CD4-positive, alpha-beta T cell treated with Interleukin-4 for 4 hours (primary cell): Measurements from ENCODE around the gene BRI3.

Experiments
- DNase-seq: peaks from one replicate; pipeline ENCODE4 v3.0.0-alpha.2; 2020

BRI3 gene

DNA sequence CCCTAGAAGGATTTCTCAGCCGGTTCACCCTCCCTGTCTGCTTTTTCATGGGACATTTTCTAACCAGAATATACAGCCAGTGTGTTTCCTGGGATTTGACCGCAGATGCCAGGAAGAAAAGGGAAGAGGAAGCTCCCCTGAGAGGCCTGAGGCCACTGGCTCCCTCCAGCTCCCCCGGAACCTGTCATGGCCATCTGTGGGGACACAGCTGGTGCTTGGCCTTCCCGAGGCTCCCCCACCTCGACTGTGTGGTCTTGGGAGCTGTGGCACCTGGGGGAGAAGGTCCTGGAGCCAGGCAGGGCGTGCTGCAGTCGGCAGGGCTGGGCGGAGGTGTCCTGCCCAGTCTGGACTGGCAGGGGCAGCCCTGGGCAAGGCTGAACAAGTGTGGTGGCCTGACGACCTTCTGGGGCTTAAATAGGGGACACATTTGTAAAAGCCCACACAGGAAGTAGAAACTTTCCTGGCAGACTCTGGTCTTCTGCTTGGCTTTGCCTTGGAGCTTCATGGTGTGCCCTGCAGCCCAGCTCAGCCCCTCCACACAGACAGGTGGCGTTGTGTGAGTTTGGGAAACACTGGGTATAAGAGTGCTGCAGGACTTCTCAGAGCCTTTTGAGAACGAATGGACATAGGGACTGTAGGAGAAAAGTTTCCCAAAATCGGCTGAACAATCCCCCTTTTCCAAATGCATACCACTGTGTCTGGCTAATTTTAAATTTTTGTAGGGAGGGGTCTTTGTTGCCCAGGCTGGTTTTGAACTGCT lies 6.8 kb downstream of the BRI3 start:
- no peak for DNase-seq

DNA sequence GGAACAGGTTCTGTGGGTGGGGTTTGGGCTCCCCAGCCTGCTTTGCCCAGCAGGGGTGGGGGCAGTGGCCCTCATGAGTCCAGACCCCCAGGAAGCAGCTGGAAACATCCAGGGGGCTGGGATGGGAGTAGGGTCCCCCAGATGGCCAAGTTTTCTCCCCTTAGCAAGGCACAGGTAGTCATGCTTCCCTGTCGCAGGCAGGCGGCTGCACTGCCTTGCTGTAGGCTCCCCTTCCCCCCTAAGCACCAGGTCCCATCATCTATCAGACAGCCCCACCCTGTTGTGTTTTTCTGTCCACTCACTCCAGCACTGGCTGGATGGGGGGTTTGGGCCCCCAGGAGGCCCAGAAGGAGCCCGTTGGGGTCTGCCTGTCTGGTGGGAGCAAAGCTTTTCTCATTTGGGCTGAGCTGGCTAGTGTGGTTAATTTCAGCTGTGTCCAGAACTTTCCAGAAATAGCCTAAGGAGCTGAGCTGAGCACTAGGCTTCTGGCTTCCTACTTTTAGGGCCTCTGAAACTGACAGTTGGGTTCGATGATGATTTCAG lies 7.9 kb downstream of the BRI3 start:
- no peak for DNase-seq

DNA sequence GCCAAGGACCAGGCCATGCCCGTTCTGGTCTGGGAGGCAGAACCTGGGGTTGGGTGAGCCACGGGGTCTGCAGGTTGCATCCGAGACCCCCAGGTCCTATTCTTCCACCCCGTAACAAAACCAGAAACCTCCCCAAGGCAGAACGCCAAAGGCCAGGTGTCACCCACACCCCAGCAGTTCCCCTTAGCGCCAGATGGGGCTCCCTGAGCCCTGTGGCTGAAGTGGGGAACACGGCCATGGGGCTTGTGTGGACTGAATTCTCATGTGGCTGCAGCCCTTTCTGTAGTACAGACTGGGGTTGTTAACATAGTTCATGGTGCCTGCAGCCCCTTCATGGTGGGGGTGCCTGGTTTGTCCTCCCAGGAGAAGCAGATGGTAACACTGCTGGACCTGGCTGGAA lies 10.2 kb downstream of the BRI3 start:
- DNase-seq: no peak

DNA sequence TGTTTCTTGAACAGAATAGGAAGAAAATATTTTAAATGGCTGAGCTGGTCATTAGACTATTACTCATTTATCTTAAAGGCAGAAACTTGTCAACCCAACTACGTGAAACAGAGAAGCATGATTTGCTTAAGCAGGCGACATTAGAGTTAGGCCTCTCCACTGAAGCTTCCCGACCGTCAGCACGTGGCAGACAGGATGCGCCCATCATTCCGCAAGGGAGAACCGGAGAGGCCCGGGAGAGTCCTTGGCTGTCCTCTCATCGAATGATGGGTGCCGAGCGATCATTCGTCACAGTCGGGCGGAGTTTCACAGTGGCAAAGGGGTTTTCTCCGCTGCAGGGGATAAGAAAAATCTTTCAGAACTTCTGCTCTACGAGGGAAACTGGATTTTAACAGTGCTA lies 11.8 kb downstream of the BRI3 start:
- no peak for DNase-seq

DNA sequence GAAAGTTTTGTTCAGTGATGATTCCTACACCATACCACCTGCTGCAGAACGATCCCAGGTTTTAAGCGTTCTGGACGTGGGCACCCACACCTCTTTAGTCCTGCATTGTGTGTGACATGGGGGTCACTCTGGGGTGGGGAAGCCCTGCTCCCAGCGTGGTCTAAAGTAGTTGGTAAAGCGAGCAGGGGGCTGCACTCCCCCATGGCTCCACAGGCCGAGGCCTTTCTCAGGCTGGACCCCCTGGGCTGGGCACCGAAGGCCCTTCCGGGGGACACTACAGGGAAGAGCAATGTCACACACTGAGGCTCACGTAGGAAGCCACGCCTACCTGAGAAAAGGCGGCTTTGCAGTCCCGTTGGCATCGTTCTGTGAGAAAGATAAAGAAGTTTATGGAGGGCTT lies 12.3 kb downstream of the BRI3 start:
- DNase-seq: no peak

DNA sequence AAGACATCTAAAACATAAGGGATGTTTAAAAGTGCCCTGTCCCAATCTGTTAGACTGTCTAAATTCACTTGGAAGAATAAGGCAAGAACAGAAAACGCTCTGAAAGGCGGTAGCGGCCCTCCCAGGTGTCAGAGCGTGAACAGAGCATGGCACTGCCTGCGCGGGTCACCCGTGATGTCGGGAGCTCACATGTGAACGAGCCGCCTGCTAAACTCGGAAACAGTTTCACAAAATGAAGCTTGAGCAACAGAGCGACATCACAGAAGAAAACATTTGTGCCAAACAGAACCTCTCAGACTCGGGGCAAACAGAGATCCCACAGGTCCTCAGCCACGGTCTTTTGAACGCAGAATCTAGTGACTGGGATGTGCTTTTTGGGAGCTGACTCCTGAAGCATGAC lies 12.8 kb downstream of the BRI3 start:
- no peak for DNase-seq

DNA sequence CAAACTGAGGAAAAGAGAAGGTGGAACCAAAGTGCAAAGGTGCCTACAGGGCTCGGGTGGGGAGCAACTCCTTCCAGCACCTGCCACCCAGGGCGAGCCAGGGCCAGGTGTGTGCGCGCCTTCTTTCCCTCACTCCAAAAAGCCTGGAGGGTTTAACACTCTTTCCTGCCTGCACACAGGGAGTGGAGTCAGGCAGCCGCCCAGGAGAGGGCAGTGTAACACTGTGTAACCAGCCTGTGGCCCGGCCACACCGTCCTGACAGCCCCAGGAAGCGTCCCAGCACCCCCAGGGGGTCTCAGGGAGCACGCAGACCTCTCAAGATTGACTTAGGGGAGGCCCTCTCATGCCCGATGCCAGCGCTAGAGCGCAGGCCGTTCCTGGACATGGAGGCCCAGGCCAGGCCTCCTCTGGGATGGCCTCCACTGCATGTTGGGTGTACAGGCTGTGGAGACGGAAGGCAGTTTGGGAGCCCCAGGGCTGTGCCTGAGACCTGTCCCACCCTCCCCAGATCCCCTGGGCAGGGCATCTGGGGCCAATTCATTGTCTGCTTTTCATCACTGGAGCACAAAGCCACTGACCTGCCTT lies 13.4 kb downstream of the BRI3 start:
- no peak for DNase-seq

DNA sequence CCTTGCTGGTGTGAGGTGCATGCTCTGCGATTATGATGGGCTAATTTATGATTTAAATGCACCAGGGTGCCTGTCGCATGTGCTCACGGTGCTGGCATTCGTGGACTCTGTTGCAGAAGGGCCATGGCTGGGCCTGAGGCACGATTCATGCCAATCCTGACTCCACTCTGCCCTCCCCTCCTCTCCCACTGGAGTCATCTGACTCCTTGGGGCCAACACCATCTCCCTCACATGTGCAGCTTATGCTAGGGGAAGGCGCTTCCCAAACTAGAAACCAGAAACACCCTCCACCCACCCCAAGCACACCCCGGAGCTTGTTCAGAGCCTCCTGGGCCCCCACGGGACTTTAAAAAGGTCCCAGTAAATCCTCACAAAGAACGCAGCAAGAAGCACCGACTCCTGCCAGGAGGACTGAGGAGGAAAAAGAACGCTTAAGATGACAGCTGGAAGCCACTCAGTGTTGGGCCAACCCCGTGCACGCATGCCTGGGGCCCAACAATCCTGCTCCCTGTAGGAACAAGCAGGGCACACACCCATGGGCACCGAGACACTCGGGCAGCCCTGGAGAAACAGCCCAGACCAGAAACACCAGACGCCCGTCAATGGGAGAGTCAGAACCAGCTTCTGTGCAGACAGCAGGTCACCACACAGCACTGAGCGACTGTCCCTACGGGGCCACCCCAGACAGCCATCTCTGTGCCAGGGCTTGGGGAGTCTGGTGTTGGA lies 14.1 kb downstream of the BRI3 start:
- no peak for DNase-seq

DNA sequence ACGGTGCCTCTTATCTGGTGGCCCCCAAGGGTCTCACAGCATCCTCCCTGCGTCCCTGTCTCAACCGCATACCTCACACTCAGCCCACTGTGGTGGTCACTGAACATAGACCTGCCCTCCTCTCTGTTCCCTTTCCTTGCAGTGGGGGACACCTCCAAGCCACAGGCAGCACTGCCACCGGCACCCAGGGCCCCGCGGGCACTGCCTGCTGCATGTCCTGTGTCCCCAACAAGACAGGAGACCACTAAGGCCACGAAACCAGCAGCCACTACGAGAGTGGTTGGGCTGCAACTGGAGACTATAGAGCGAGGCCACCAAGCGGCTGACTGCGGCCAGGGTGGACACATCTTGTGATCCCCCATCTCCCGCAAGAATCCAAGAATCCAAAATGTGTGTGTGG lies 15.3 kb downstream of the BRI3 start:
- no peak for DNase-seq

DNA sequence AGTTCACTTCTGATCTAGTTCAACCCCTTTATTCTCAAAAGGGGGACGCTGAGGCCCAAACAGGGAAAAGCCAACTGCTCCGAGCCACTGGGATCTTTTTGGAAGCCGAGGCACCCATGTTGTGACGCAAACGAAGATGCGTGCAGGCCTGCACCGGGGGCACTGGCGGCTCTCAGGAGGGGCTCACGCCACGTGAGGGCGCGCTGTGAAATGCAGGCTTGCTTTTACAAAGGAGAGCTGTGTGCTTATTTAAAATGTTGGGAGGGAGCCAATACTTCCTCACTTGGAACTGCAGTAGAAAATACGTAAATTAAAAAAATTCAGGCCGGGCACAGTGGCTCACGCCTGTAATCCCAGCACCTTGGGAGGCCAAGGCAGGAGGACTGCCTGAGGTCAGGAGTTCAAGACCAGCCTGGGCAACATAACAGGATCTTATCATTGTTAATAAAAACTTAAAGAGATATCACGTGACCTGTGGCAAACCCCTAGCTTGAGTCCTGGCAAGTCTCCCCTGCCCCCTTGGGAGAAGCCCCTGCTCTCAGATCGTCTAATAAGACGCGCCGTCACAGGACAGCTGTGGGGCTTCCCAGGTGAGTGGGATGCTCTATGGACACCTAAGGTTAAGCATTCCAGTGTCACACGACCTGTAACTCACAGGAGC lies 16.3 kb downstream of the BRI3 start:
- DNase-seq: no peak

DNA sequence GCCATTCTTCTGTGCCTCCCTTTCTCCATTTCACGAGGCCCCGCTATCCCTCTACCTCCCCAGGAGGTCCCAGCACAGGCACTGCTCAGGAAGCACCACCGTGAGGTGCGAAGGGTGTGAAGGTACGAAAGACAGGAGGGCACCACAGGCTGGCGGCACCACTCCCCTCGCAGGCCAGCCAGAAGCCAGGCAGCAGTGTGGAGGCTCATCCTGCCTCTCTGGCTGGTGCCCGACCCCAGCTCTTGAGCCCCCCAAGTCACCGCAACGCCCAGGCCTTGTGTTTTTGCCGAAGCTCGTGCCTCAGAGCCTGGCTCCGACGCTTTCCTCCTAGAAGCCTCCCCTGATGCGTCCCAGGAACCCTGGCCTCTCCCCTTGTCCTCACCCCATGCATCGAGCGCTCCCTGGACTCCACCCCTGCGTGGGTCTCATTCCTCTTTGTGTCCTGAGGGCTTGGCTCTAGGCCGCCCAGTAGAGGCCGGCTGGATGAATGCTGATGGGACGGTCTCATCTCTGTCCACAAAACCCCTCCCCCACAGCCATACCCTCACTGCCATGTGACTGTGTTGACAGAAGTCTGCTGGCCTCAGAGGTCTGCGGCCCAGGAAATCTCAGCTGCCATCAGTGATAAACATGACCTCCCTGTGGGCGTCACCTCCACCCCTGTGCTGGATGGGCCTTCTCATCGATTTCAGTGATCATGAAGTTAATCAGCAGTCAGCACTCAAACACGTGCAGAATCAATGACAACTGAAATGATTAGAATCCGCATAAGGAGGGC lies 19.3 kb downstream of the BRI3 start:
- no peak for DNase-seq

DNA sequence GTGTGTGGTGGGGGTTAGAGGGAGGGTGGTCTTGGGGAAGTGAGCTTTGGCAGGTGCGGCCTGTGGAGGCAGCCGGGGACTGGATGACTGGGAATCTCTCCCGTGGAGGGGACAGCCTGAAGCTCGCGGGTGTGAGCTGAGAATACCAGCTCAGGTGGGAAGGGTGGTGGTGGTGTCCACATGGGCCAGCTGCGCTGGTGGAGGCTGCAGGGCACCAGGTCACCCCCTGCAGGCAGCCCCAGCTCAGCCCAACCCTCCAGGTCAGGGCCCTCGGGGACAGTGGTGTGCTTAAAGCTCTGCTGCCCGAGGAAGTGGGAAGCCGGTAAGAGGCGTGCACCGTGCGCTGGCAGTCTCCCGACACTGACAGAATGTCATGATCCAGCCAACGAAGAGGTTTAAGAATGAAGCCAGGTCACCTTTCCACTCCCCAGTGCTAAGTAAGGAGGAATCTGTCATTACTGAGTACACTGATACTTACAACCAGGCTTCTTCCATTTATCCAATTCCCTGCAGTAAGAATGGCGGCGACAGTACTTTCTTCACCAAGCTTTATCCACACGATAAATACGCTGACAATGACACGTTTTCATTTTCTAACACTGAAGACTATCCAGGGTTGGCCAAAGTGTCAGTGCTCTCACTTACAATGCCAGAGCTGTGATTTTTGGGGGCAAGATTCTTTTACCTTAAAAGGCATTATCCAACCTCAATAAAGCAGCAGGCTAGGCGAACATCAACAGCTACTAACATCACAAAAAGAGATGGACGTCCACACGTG lies 20.4 kb downstream of the BRI3 start:
- no peak for DNase-seq

DNA sequence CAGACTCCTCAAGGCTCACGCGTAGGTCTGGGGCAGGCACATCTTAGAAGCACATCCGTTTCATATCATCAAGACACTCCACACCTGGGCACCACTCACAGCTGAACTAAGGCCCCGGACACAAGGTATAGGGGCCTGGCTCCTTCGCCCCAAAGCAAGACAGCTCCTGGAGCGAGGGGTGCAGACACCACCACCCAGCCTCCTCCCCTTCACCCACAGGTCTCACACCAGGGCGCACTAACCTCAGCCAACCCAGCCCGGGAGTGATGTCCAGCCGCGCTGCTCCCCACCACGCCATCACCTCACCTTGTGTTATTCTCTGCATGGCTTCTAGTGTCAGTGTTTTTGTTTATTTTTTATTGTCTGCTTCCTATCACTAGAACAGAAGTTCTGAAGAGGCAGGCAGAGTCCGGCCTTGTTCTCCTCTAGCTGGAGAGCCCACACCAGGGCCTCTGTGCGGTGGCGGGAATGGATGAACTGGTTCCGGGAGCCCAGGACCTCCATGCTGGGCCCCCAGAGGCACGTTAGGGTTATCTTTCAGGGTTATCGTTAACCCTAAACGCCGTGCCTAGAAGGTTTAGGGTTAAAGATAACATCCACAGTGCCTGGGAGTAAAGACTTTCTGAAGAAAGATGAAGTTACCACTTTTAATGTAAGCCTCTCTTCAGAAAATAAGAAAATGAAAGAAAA lies 21.8 kb downstream of the BRI3 start:
- DNase-seq: no peak

DNA sequence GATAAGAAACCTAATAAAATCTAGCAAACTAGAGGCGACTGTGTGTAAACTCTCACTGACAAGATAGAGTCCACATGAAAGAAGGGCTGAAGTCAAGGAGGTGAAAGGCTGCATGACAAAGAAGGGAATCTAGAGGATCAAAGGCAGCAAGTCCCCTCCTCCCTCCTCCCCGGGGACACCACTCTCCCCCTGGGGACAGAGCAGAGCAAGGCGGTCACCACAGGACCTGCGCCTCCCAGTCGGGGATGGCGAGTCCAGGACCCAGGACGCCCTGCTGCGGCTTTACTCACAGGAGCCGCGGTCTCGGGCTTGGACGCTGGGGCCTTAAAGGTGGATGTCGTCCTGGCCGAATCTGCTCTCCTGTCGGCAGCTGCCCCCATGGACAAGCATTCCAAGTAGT lies 22.4 kb downstream of the BRI3 start:
- no peak for DNase-seq

DNA sequence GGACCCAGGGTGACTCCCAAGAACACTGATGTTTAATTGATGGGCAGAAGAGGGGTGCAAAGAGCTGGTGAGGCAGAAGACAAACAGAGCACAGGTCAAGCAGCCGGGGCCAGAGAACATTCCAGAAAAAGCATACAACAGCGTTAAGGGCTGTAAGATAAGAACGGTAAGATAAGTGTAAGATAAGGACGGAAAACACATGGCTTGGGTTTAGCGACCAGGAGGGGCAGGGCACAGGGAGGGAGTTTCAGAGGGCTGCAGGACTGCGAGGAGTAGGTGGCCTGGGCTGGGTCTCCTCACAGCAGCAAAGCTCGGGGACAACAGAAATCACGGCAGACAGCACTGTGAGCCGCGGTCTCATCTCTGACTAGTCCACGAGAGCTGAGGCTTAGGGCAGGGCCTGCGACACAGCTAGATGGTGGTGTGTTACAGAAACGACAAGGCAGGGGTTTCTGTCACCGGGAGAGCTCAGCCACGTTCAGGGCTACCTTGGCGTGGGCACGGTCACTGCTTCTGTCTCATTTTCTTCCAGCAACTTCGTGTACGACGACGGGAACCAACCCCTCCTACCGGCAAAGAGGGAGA lies 24.6 kb downstream of the BRI3 start:
- DNase-seq: no peak

DNA sequence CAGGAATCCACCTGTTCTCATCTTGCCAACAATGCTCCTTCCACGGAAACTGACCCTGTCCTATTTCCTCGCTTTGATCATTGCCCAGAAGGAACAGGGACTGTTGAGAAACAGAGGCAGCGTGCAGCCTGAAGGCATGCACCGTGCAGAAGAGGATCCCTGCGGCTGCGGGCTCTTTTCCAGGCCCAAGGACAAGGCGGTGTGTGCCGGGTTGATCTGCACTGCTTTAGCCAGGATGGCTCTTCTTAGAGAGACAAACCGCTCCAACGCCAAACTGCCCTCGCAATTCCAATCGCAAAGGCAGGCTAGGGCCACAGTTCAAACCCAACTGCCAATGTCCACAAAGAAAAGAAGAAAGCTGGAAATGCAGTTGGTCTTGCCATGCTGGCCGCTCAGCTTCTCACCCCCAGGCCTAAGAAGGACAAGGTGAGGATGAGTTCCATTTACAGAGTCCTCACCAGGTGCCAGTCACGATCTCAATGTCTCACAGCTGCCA lies 26.5 kb downstream of the BRI3 start:
- DNase-seq: no peak

DNA sequence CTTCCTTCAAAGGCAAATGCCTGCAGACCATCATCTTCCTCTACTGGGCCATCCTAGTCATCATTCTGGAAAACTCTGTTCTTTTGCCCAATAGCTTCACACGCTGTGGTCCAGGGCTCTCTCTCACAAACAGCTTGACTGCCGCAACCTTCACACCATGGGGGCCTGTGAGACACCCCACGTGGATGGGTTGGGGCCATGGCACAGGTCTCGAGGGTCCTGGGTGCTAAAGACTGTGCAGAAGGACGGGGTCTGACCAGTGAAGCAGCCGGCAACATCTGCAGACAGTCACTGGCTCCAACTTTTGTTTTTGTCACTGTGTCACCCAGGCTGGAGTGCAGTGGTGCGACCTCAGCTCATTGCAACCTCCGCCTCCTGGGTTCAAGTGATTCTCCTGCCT lies 28.1 kb downstream of the BRI3 start:
- no peak for DNase-seq

DNA sequence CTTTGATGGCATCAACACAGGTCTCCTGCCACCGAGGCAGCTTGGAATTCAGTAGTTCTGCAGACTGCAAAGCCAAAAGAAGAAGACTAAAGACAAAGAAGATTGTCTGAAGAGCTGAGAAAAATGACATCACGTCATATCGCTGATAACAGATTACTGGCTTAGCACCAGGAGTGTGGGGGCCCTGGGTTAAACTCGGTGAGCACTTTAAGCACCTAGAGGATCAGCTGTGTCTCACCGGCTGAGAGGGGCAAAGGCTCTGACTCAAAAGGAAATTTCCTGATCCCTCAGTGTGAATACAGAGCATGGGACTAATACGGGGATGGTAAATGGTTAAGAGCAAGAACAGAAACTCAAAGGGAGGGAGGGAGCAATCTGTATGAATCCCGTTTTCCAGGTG lies 30.7 kb downstream of the BRI3 start:
- no peak for DNase-seq

DNA sequence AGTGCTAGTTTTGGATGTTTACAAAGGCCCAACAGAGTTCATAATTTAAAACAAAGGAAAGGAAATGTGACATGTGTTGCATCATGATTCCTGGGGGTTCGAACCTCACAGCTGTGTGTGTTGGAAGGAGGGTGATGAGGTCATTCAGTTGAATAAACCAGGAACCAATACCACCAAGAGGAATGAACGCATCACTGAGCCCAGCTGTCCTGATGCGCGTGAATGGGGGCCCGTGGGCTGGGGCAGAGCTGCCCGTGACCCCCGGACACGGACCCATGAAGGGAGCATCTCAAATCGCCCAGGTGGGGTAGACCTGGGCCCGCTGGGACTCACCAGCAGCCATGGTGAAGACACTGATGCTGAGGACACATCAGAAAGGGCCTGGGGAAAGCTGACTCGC lies 33.0 kb downstream of the BRI3 start:
- no peak for DNase-seq

DNA sequence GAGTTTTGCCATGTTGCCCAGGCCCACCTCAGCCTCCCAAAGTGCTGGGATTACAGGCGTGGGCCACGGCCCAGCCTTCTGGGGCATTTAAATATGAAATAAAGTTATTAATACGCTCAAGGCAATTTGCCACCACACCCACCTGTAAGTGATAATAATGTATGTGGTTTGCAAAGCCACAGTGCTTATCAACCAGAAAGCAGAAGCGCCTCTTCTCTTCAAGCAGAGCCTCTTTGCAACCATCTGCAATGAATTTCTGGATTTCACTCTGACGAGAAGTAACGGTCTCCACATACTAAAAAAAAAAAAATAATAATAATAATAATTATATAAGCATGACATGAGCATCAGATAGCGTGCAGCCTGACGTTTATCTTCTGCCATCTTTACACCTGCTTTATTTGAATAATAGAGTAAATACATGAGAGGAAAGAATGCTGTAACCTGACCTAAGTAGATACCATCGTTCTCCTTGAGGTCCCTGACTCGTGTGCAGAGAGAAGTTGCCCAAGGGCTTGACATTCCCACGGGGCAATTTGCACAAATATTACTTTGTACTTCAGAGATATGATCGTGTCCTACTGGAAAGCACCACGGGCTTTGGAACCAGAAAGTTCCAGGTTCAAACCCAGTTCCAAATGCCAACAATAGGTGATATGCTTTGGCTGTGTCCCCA lies 34.0 kb downstream of the BRI3 start:
- no peak for DNase-seq
